Neuron (in vitro differentiated cells): ENCODE results near the gene GPR21.

Source experiments
- H2AFZ ChIP-seq: one replicate; pipeline ENCODE4 v1.6.1; 2013; ENCODE audit warnings: low read depth, mild to moderate bottlenecking, inconsistent platforms, low read length, moderate library complexity
- H3K27me3 ChIP-seq: one replicate; pipeline ENCODE4 v1.6.1; 2013; ENCODE audit warnings: low read length; ENCODE audit not compliant: insufficient read depth
- H3K36me3 ChIP-seq: one replicate; pipeline ENCODE4 v1.6.1; 2013; ENCODE audit warnings: low read length; ENCODE audit not compliant: insufficient read depth
- H3K4me1 ChIP-seq: one replicate; pipeline ENCODE4 v1.6.1; 2013; ENCODE audit warnings: low read length; ENCODE audit not compliant: insufficient read depth
- H3K4me3 ChIP-seq: 2 replicates; pipeline ENCODE4 v1.5.1; 2013; ENCODE audit warnings: mild to moderate bottlenecking, low read length, moderate library complexity
- H3K9me3 ChIP-seq: one replicate; pipeline ENCODE4 v1.6.1; 2013; ENCODE audit warnings: low read length

GPR21 gene

GRCh38 chr9:123080444-123080843 is 47.0 kb downstream of the GPR21 start:
- Histone ChIP-seq H3K4me3 (no peak overlapping the region), H3K4me1 (no peaks in the 10 kb centered on the region), H3K9me3 (no peaks in the 10 kb centered on the region), H2AFZ (no peak overlapping the region), H3K27me3 (no peaks in the 10 kb centered on the region), H3K36me3 (peaks cover 70% of the 10 kb centered on the region)

- H3K4me3 ChIP-seq: no peak overlapping the region
- no peak overlapping the region for H2AFZ ChIP-seq
- H3K36me3 ChIP-seq: peaks cover 69% of the 10 kb centered on the region
- H3K27me3 ChIP-seq: no peaks in the 10 kb centered on the region
- no peaks in the 10 kb centered on the region for H3K9me3 ChIP-seq
- no peaks in the 10 kb centered on the region for H3K4me1 ChIP-seq
Observed at GRCh38 chr9:123081824-123082223, 48.4 kb downstream of the GPR21 start.

GRCh38 chr9:123083680-123084079 is 50.2 kb downstream of the GPR21 start:
- Histone ChIP-seq H3K4me1 (no peaks in the 10 kb centered on the region), H3K36me3 (peaks cover 56% of the 10 kb centered on the region), H3K9me3 (no peaks in the 10 kb centered on the region), H2AFZ (no peak overlapping the region), H3K4me3 (no peak overlapping the region), H3K27me3 (no peaks in the 10 kb centered on the region)

- H3K36me3 ChIP-seq: peaks cover 59% of the 10 kb centered on the region
Observed at GRCh38 chr9:123084256-123084655, 50.8 kb downstream of the GPR21 start.

More at GRCh38 chr9:123084256-123084655, 50.8 kb downstream of the GPR21 start:
- H2AFZ ChIP-seq: no peak overlapping the region
- no peak overlapping the region for H3K4me3 ChIP-seq
- no peaks in the 10 kb centered on the region for H3K9me3 ChIP-seq
- H3K4me1 ChIP-seq: no peaks in the 10 kb centered on the region
- H3K27me3 ChIP-seq: no peaks in the 10 kb centered on the region
